Prostate gland (tissue), 2 donors: Measurements from ENCODE around the gene CTAGE8.
"Not testable (repeated sequence)": the region's sequence is repeated elsewhere in the genome, so short reads cannot be mapped to it uniquely, and the experiment has no call there.

Experiments used
- CTCF ChIP-seq, 4 experiments: fragments of 200-600 bp in 2 of 4; fragments of 450-650 bp in 2 of 4; sonication (generic) in 2 of 4; IDR thresholded peaks; 1 replicate in 3 of 4; 2 replicates in 1 of 4; pipeline ENCODE4 v1.5.1; 2016 to 2019; ENCODE audit warnings: antibody characterized with exemption in 4 of 4, mild to moderate bottlenecking in 2 of 4, moderate library complexity in 2 of 4
- POLR2A ChIP-seq: fragments of 450-650 bp; IDR thresholded peaks from one replicate; pipeline ENCODE4 v1.6.1; 2016; ENCODE audit warnings: antibody characterized with exemption, mild to moderate bottlenecking

- TF ChIP-seq CTCF (IDR thresholded peaks at IDR 0.05); POLR2A: not testable (repeated sequence)
These were observed 38.1 kb downstream of the CTAGE8 start for GRCh38 chr7:144231027-144231426.
